HUES64 (cell line): ENCODE measurements around the gene FRS3.
"Not testable (repeated sequence)": the region's sequence is repeated elsewhere in the genome, so short reads cannot be mapped to it uniquely, and the experiment has no call there.

Experiments used
- H3K27ac ChIP-seq: 2 replicates; pipeline ENCODE4 v1.7.0; 2013; ENCODE audit warnings: low read depth, low read length, inconsistent platforms
- H3K27me3 ChIP-seq: 2 replicates; pipeline ENCODE4 v1.6.1; 2013; ENCODE audit warnings: mild to moderate bottlenecking, low read length; ENCODE audit not compliant: insufficient read depth
- H3K36me3 ChIP-seq: 2 replicates; pipeline ENCODE4 v1.6.1; 2013; ENCODE audit warnings: mild to moderate bottlenecking, low read length; ENCODE audit not compliant: insufficient read depth
- H3K4me1 ChIP-seq: 2 replicates; pipeline ENCODE4 v1.6.1; 2013; ENCODE audit warnings: mild to moderate bottlenecking, low read length, moderate library complexity; ENCODE audit not compliant: insufficient read depth
- H3K4me3 ChIP-seq: 2 replicates; pipeline ENCODE4 v1.5.1; 2013; ENCODE audit warnings: mild to moderate bottlenecking, low read length, moderate library complexity
- H3K9ac ChIP-seq: 2 replicates; pipeline ENCODE4 v1.6.1; 2013; ENCODE audit warnings: mild to moderate bottlenecking, low read depth, low read length
- H3K9me3 ChIP-seq: 2 replicates; pipeline ENCODE4 v1.6.1; 2013; ENCODE audit warnings: low read depth, low read length; ENCODE audit not compliant: insufficient read depth
- WGBS: fragments of 150-250, 120-280 bp; methylation state at CpG from one replicate; pipeline ENCODE4 v1.1.7; 2013; ENCODE audit warnings: missing lambda C conversion rate; 5-methylcytosine and 5-hydroxymethylcytosine counted together

The FRS3 gene

DNA sequence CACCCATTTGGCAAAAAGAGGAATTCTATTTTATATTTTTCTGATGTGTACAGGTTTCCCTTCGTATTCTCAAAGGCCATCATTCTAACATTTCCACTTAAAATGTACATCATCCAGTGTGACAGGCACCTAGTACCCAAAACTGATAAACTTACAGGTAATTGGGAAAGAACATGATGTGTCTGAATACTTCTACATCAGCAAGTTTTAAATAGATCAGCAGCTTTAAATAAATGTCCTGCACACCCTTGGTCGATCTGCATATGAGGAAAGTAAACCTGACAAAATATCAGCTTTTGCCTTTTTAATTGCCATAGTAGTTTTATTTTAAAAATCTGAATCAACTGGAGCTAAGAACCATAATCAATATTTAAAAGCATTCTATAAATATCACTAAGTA, 34.3 kb upstream of the FRS3 start:
- no peak overlapping the region for H3K27ac ChIP-seq
- 89% methylated on average over 1 of the region's 2 CpGs for WGBS
- no peak overlapping the region for H3K9ac ChIP-seq
- no peaks in the 10 kb centered on the region for H3K36me3 ChIP-seq
- H3K27me3 ChIP-seq, result no peaks in the 10 kb centered on the region
- peaks cover 4% of the 10 kb centered on the region; the same call in 1 of the 2 replicates for H3K4me1 ChIP-seq
- H3K9me3 ChIP-seq, result no peaks in the 10 kb centered on the region
- no peak overlapping the region for H3K4me3 ChIP-seq

DNA sequence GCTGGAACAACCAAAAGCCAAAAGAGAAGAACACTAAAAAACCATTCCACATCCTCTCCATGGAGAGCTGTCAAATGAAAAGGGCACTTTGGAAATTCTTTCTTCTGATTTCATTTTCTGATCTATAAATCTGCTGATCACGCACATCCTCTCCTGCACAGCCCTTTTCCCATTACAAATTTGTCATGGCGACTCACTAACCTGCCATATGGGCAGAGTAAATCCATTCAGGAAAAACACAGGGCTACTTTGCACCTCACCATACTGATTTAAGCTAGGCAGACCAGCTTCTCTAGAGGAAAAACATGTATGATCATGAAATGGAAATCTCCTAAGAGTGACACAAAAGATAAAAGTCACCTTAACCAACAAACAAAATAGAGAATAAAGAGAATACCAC, 33.8 kb upstream of the FRS3 start:
- 91% methylated on average over 2 of the region's 2 CpGs for WGBS
- Histone ChIP-seq H3K27ac (no peak overlapping the region), H3K4me1 (peaks cover under 1% of the 10 kb centered on the region; the same call in 1 of the 2 replicates), H3K4me3 (no peak overlapping the region), H3K27me3 (no peaks in the 10 kb centered on the region), H3K9me3 (no peaks in the 10 kb centered on the region), H3K9ac (no peak overlapping the region), H3K36me3 (no peaks in the 10 kb centered on the region)

- H3K4me1 ChIP-seq, H3K36me3 ChIP-seq, H3K27me3 ChIP-seq, H3K9ac ChIP-seq, H3K27ac ChIP-seq, H3K4me3 ChIP-seq, H3K9me3 ChIP-seq: not testable (repeated sequence)
- WGBS, result 95% methylated on average over 13 of the region's 13 CpGs
These were observed 32.2 kb upstream of the FRS3 start for GRCh38 chr6:41811946-41812345.

DNA sequence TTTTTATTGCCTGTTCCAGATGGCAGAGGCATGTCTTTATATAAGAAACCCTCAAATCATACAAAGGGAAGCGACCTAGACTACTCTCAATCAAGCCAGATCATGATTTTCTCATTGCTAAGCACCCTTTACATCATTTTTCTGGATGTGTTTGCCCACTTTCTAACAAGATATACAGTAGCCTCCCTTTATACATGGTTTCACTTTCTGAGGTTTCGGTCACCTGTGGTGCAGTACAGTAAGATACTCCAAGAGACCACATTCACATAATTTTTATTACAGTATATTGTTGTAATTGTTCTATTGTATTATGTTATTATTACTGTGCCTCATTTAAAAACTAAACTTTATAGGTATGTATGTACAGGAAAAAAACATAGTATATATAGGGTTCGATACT, 31.4 kb upstream of the FRS3 start:
- Histone ChIP-seq H3K9ac (no peak overlapping the region), H3K4me1 (no peaks in the 10 kb centered on the region), H3K36me3 (0 out of 2 replicates have a peak, but pooled peaks cover 4% of the 10 kb centered on the region), H3K9me3 (no peaks in the 10 kb centered on the region), H3K27me3 (no peaks in the 10 kb centered on the region), H3K27ac (no peak overlapping the region), H3K4me3 (no peak overlapping the region)
- 96% methylated on average over 3 of the region's 3 CpGs for whole genome bisulfite sequencing

- Histone ChIP-seq H3K27ac (no peak overlapping the region), H3K9me3 (no peaks in the 10 kb centered on the region), H3K4me3 (no peak overlapping the region), H3K36me3 (peaks cover 19% of the 10 kb centered on the region), H3K27me3 (no peaks in the 10 kb centered on the region), H3K9ac (no peak overlapping the region), H3K4me1 (no peaks in the 10 kb centered on the region)
- 96% methylated on average over 74 of the region's 74 CpGs for WGBS
These were observed 26.4 kb upstream of the FRS3 start for GRCh38 chr6:41805830-41806774.

DNA sequence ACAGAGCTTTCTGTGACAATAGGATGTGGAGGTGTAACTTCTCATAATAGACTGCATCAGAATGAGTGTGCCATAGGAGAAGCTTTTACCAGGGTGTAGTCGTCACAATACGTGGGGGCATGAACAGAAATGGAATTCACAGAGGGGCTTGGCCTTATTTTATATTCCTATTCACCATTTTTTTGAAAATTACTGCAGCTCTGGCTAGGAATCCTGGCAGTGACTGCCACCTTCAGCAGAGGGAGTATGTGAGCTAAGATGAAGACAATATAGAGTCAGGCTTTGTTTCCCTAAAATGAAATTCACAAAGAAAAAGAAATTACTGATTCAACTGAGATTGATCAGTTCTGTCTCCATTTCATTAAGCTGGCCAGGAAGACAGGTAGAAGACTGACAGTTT, 21.7 kb upstream of the FRS3 start:
- Histone ChIP-seq H3K9ac (no peak overlapping the region), H3K27ac (no peak overlapping the region), H3K27me3 (no peaks in the 10 kb centered on the region), H3K9me3 (no peaks in the 10 kb centered on the region), H3K36me3 (peaks cover 49% of the 10 kb centered on the region), H3K4me3 (no peak overlapping the region), H3K4me1 (no peaks in the 10 kb centered on the region)
- WGBS, result 89% methylated on average over 2 of the region's 2 CpGs

DNA sequence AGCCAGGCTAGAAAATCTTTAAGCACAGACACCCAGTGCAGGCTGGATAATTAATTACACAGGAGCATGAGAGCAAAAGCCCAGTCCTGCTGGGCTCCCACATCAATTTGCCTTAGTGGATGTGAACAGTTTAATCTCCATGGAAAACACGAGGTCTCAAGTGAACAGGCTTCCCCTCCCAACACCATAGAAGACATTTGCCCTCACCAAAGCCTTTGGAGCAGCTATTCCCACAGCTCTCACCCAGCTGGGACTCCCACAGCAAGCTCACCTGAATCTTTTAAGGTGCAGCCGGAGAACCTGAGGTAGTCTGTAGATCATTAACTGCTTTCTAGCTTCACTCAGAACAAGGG, 19.8 kb upstream of the FRS3 start:
- 89% methylated on average over 2 of the region's 2 CpGs for WGBS
- Histone ChIP-seq H3K9ac (no peak overlapping the region), H3K36me3 (peaks cover 49% of the 10 kb centered on the region), H3K27ac (no peak overlapping the region), H3K27me3 (no peaks in the 10 kb centered on the region), H3K4me1 (no peaks in the 10 kb centered on the region), H3K4me3 (no peak overlapping the region), H3K9me3 (no peaks in the 10 kb centered on the region)

DNA sequence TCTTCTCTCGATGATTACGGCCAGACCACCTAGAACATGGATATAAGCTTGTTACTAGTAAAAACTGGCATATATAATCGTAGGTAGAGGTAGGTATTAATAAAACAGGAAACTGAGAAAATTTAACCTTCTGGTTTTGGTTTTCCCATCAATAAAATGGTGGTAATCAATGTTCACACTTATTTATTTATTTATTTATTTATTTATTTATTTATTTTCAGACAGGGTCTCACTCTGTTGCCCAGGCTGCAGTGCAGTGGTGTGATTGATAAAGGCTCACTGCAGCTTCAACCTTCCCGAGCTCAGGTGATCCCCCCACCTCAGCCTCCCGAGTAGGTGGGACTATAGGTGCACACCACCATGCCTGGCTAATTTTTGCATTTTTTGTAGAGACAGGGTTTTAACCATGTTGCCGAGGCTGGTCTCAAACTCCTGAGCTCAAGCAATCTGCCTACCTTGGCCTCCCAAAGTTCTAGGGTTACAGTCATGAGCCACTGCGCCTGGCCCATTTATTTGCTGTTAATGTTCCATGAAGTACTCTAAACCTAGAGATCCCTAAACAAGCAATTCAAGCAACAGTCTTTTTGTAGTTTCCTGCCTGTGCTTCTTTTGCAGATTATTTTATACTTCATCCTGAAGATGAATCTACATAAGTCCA, 19.3 kb upstream of the FRS3 start:
- H3K27ac ChIP-seq, result no peak overlapping the region
- no peak overlapping the region for H3K9ac ChIP-seq
- no peaks in the 10 kb centered on the region for H3K27me3 ChIP-seq
- H3K4me1 ChIP-seq, result no peaks in the 10 kb centered on the region
- peaks cover 50% of the 10 kb centered on the region for H3K36me3 ChIP-seq
- 96% methylated on average over 7 of the region's 7 CpGs for WGBS
- no peaks in the 10 kb centered on the region for H3K9me3 ChIP-seq
- no peak overlapping the region for H3K4me3 ChIP-seq

GRCh38 chr6:41796474-41796873, 16.8 kb upstream of the FRS3 start:
- Histone ChIP-seq H3K36me3 (peaks cover 66% of the 10 kb centered on the region), H3K9ac (no peak overlapping the region), H3K4me3 (no peak overlapping the region), H3K4me1 (no peaks in the 10 kb centered on the region), H3K27ac (no peak overlapping the region), H3K27me3 (no peaks in the 10 kb centered on the region), H3K9me3 (no peaks in the 10 kb centered on the region)
- 93% methylated on average over 2 of the region's 2 CpGs for WGBS

GRCh38 chr6:41791984-41792383, 12.3 kb upstream of the FRS3 start:
- Histone ChIP-seq H3K36me3 (peaks cover 64% of the 10 kb centered on the region), H3K27ac (no peak overlapping the region)
- WGBS, result 95% methylated on average over 4 of the region's 4 CpGs

GRCh38 chr6:41791305-41791704, 11.6 kb upstream of the FRS3 start:
- H3K27me3 ChIP-seq, result peaks cover under 1% of the 10 kb centered on the region; the same call in 1 of the 2 replicates

More at GRCh38 chr6:41791984-41792383, 12.3 kb upstream of the FRS3 start:
- Histone ChIP-seq H3K27me3 (no peaks in the 10 kb centered on the region), H3K4me1 (no peaks in the 10 kb centered on the region), H3K4me3 (no peak overlapping the region), H3K9me3 (no peaks in the 10 kb centered on the region), H3K9ac (no peak overlapping the region)

More at GRCh38 chr6:41791305-41791704, 11.6 kb upstream of the FRS3 start:
- Histone ChIP-seq H3K9me3 (no peaks in the 10 kb centered on the region), H3K9ac (no peak overlapping the region), H3K4me1 (no peaks in the 10 kb centered on the region), H3K36me3 (peaks cover 59% of the 10 kb centered on the region), H3K4me3 (no peak overlapping the region), H3K27ac (no peak overlapping the region)
- WGBS, result 100% methylated on average over 1 of the region's 1 CpG
